ENCODE results near the gene SLIT3.

SLIT3 gene

DNA sequence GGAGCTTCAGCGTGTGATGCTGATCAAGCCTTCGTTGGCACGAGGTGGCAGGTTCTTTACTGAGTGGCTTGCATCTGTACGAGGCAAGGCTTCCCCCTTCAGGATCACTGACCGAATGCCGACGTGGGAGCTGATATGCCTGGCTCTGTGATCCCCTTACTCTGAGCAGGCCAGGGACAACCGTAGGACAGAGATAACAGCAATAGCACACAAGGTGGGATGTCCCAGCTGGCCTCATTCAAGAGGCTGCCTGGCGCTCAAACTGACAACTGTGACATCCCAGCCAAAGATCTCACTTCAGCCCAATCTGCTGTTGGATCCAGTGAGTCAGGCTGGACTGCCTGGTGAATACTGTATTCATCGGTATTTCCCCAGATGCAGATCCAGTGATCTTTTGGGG, 522.4 kb downstream of the SLIT3 start:
- no peak for FAIRE-seq

DNA sequence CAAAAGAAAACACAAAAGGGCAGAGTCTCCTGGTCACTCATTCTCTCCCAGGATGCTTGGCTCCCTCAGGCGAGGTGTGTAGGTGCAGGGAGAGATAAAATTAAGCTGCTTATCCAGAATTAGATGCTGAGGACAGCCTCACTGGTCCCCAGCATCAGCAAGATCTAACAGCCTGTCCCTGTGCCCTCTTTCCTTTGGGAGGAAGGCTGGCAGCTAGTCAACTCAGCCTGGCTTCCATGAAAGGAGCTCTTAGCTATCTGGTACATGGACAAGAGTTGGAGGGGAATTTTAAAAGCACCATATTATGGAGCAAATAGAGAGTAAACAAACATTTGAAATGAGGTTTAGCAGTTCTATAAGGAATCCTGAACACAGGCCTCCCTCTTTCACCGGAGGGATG, 523.3 kb downstream of the SLIT3 start:
- no peak for FAIRE-seq

DNA sequence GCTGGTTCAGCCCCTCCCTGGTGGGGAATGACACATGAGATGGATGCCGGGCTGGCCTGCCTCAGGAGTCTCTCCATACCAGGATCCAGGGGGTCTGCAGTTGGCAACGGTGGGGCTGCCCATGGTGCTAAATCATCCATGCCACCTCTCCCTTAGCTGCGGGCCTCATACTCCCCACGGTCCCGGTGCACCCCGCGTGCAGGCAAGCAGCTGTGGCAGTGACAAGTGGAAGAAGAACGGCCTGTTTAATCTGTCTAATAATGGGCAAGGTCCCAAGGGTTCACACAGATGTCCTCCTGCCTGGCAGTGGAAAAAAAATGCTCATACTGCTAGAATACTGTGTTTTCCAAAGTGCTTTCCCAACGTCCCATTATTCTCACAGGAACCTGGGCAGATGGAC, 524.9 kb downstream of the SLIT3 start:
- FAIRE-seq, result no peak

DNA sequence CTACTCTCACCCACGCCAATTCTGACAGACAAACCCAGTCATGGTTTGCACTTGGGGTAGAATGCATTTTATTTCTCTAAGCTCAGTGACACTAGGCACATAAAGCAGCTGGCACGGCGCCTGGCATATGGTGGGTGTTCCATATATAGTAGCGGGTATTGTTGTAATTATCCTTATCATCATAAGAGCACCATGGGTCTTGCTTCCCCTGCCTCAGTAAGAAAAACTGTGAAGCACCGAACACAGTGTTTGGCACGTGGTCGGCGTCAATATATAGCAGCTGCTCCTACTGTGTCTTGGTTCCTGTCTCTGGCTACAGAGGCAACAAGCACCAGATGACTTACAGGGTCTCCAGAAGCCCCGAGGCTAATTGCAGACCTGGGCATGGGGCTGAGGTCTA, 527.7 kb downstream of the SLIT3 start:
- no peak for FAIRE-seq

DNA sequence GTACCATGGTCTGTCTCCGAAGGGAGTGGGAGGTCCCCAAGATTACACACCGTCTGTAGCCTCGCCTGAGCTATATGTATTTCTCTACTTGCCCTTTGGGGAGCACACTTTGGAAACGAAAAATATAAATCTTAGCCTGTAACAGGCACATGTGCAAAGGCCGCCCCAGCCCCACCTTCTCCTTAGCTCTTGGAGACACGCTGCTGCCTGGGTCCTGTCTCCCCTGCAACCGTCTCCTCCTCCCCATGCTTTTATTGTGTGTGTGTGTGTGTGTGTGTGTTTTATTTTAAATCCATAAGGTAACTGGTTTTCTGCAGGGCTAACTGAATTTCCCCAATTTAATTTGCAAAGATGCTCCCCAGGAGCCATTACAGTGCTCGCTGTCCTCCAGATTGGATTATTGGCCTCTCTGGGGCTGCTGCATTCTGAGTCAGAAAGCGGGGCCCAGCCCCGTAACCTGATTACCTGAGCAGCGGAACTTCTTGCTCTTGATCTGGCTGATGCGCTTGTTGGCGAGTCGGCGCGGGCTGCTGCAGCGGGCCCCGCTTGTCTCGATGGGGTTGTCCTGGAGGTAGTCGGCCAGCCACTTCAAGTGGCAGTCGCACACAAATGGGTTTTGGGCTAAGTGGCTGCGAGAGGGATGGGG, 528.5 kb downstream of the SLIT3 start:
- FAIRE-seq, result no peak

DNA sequence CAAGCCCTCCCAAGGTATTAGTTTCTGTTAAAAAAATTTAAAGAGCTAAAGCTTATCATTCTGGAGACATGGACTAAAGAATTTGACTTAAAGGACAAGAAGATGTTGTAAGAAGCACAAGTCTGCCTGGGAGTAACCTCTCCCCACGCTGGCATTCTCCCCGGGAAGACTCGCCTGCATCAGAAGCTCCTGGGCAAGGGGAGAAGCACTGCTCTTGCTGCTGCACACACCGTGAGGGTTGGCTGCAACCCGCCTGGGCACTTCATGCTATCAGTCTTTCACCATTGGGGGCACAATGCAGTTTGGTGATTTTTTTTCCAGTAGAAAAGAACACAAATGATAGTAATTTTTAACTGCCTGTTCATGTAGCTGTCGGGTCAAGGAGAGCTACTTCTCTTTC, 529.3 kb downstream of the SLIT3 start:
- no peak for FAIRE-seq

DNA sequence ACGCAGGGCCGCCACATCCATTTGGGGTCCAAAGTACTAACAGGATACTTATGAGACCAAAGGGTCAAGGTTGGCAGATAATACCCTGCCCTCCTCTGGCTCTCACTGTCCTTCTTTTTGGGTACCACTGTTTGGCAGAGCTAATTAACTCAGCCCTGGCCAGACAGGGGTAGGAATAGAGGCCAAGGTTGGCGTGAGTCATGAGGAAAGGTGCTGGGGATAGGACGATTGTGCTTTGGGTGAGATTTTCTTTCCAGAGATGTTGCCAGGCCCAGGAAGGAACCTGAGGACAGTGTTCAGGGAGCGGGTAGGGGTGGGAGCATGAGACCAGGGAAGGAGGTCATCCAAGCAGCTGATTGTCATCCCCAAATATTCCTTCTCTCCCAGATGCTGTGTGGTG, 529.9 kb downstream of the SLIT3 start:
- FAIRE-seq, result no peak

DNA sequence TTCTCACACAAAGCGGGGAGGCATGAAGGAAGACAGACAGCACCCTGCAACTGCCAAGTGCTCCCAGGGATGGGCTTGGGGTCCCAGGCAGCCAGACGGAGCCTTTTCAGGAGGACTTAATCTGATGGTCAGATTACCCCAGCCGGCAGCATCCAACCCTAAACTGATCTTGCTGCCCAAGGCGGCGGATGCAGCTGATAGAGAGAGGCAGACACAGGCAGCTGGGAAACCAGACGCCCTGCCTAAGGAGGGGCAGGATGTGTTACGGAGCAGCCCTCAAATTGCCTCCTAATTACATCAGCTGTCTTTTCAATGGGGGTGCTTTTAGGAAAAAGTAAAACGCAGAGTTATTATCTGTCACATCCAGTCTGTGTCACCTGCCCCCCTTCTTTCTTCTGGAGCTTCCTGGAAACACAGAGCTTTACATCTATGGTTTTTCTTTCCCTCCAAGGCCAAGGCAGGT, 530.9 kb downstream of the SLIT3 start:
- no peak for FAIRE-seq

DNA sequence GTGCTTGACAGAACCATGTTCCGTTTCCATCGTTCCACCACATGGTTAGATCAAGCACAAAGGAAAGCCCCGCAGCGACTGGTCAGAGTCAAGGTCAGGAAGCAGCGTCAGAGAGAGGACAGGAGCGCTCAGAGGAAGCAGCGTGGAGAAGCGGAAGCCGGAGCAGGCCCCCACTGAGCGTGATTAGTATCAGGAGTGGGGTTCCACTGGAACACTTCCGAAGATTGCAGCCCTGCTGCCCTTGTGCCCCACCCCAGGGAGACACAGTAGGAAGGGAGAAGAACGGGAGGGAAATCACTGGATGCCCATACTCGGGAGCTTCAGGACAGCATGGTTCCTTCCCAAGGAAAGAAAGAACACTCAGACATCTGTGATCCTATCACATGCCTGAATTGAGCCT, 532.8 kb downstream of the SLIT3 start:
- FAIRE-seq, result no peak

DNA sequence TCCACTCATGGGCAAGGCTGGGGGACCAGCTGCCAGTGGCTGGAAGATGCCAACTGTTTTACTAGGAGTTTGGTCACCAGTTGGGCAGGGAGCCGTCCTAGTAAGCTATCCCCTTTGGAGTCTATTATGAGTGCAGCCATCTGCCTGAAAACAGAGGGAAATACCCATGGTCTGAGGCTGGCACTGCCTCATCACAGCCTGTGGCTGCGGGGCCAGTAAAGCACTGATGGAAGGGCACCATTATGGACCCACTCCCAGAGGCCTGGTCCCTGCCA, 534.6 kb downstream of the SLIT3 start:
- no peak for FAIRE-seq

DNA sequence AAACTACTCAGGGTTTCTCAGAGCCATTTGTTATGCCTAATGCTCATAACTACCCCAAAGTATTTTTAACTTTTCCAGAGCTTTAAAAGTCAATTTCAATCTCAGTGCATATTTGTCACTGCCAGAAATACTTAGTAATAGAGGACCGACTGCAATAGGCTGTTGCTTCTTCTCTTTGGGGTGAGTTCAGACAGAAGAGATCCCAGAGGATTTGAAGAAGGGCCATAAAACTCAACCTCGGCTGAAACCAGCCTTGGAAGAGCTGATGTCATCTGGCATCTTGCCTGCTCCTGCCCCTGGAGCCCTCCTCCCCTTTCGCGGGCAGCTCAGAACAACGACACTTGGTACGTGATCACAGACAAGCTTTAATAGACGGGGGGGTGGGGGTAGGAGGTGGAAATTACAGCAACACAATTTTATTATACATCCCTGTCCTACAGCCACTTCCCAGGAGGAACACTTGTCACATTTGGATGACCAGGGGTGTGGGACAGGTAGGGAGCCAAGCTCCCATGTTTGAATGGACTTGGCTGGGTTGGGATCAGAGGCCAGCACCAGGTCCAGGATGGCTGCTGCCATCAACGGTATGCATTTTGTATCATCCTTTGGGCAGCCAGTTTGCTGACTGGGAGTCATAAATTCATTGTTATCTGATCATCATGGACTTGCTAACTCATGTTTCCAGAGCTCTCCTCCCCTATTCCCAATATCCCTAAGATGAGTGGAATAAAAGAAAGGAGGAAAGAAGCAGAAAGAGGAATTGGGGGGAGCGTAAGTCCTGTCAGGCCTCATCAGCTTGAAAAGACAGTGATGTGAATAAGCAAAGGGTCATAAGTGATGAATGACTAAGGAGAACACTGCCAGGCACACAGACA, 535.2 kb downstream of the SLIT3 start:
- FAIRE-seq, result no peak

DNA sequence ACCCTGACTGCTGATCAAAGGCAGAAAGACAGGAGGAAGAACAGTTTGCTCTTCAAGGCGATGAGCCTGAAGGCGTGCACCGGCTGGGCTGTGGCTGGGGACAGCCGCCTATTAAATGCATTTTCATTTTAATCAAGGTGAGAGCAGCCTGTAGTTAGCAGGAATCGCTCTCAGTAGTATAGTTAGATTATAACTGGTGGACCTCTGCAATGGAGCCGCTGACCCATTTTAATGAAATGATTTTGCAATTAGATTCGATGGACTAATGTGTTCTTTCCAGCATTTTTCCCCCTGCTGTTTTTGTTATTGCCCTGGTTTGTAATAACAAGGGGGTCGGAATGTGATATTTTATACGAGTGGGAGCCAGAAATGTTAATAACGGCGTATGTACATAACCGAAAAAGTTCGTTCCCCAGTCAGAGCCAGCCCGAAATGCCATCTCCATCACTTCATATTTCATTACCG, 535.8 kb downstream of the SLIT3 start:
- no peak for FAIRE-seq

DNA sequence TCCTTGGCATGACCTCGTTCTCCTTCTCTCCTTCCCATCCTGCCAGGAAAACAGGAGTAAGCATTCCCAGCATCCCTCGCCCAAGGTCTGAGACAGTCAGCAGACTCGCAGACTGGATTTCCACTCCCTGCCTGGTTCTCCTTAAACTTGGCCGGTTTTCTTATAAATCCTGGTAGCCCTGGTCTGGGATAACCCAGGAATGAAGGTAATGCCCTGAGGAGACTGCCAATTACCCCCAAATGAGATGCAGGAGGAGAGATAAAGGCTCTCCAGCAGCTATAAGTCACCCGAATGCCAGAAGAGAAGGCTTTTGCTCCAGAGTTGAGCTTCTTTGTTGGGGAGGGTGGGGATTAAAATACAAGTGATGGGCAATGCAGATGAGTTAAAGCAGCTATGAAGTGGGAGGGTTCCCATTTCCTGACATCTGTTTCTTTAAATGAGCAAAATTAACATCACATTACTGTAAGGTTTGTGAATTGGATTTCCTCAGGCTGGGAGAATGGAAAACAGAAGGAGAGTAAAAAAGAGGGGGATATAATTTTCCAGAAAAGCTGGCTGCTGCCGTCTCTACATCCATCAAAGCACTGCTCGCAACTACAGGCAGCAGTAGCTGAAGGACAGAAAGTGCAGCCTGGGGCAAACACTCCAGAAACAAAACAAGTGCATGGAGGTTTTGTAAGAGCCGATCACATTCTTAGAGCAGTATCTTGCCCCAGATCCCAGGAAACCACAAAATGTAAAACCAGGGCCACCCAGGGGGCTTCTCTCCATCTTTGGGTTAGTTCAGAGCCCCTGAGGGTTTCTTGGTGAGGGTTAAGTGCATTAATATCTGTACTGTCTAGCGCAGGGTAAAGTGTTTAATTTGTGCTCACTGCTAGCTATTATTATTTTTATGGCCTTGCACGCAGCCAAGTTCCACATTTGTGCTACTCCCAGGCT, 544.2 kb downstream of the SLIT3 start:
- no peak for FAIRE-seq

DNA sequence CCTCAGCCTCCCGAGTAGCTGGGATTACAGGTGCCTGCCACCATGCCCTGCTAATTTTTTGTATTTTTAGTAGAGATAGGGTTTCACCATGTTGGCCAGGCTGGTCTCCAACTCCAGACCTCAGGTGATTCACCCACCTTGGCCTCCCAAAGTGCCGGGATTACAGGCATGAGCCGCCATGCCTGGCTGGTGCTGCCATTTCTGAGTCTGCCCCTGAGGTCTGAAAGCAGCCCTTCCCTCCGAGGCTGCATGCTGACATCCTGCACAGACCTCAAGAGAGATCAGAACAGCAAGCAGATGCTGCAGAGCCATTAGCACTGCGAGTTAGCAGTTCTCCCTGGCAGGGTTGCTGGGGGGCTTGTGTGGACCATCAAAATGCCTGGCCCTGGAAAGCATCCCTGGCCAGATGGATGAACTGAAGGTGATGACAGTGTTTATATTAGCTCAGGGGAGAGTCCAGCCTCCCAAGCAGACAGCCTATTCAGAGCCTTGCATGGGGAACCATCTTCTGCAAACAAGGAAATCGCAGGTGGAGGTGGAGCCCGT, 545.3 kb downstream of the SLIT3 start:
- FAIRE-seq, result no peak

DNA sequence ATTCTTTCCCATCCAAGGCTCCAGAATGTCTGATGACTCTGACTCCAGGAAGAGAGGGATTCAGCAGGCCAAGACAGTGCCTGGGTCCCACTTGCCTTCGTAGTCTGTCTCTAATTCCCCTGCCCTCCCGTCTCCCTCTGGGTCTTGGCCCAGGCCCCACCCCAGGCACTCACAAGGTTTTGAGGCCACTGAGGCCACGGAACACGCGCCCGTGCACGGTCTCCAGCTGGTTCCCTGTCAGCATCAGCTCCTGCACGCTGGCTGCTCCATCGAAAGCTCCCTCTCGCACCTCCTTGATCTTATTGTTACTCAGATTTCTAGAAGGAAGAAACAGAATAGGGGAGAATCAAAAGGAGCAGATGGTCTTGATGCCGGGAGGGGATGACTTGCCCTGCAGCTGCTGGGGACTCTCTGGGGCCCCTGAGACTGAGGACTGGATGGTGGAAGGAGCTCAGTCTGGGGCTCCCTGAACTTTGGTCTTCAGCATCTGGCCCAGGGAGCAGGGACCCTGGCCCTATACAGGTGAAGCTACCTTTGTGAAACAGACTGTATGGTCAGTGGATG, 547.2 kb downstream of the SLIT3 start:
- no peak for FAIRE-seq

DNA sequence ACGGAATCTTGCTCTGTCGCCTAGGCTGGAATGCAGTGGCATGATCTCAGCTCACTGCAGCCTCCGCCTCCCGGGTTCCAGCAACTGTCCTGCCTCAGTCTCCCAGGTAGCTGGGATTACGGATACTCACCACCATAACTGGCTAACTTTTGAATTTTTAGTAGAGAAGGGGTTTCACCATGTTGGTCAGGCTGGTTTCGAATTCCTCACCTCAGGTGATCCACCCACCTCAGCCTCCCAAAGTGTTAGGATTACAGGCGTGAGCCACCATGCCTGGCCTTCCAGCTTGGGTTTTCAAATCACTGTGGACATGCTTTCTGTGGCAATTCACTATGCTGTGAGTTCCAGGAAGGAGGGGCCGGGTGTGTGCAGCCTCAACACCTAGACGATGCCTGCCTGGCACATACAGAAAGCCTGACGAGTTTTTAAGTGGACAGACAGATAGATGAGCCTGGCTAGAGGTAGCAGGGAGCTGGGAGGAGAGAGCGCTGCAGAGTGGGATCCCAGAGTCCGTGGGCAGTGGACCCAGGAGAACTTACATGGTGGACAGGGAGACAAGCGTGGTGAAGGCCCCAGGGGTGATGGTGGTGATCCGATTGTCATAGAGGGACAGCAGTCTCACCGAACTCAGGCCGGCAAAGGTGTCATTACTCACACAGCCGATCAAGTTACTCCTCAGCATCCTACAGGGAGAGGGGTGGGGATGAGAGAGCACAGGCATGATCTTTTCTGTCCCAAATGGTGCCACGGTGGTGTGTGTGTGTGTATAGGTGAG, 548.3 kb downstream of the SLIT3 start:
- FAIRE-seq, result no peak

DNA sequence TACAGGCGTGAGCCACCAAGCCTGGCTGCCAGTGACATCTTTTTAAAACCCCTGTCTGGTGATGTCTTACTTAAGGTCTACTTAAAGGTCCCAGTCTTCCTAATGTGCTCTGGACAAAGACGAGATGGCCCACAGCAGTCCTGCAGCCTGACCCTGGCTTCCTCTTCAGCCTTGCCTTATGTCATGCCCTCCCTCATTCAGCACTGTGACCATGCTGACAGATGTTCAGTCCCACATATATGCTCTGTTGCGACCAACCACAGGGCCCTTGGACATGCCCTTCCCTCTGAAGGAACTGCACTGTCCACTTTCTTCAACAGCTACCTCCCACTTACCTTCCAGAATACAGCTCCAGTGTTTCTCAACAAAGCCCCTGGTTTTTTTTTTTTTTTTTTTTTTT, 548.9 kb downstream of the SLIT3 start:
- no peak for FAIRE-seq

DNA sequence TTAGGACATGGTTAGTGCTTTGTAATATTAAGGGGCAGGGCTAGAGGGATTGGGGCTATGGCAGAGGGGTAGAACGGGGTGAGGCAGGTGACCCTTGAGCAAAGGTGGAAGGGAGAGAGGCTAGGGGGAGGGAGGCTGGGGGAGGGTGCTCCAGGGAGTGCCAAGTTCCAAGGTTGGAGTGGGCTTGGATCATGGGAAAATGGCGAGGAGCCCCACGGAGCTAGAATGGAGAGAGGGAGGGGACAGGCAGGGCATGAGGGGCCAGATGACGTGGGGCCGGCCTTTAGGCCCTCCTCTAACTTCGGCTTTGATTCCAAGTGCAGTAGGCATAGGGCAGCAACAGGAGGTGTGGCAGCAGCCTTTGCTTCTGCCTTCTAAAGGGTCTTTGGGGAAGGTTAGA, 550.0 kb downstream of the SLIT3 start:
- FAIRE-seq, result no peak

DNA sequence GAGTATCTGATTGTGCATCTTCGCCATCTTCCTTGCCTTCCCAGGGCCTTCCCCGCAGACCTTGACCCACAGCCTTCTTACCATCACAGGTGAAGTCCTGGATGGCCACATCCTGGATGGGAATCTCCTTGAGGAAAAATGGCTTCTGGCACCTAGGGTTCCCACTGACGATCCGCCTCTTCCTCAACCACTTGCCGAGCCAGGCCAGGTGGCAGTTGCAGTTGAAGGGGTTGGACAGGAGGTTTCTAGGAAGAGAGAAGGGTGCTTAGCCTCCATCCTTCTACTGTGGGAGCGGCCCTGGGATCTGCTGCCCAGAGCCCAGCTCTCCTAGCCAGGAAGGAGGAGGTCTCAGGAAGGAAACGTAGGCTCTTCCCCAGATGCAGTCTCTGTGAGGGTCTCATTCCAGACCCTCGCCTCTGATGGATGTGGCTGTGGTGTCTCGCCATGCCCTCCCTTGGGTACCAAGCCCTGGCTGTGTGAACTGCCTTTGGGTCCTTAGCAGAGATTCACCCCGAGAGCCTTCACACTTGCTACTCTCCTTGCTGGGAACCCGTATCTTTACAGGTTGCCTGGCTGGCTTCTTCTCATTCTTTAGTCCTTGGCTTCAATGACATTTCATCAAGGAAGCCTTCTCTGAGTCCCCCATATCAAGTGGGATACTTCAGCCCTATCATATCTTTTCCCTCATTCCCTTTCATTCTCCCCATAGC, 551.4 kb downstream of the SLIT3 start:
- FAIRE-seq, result no peak

DNA sequence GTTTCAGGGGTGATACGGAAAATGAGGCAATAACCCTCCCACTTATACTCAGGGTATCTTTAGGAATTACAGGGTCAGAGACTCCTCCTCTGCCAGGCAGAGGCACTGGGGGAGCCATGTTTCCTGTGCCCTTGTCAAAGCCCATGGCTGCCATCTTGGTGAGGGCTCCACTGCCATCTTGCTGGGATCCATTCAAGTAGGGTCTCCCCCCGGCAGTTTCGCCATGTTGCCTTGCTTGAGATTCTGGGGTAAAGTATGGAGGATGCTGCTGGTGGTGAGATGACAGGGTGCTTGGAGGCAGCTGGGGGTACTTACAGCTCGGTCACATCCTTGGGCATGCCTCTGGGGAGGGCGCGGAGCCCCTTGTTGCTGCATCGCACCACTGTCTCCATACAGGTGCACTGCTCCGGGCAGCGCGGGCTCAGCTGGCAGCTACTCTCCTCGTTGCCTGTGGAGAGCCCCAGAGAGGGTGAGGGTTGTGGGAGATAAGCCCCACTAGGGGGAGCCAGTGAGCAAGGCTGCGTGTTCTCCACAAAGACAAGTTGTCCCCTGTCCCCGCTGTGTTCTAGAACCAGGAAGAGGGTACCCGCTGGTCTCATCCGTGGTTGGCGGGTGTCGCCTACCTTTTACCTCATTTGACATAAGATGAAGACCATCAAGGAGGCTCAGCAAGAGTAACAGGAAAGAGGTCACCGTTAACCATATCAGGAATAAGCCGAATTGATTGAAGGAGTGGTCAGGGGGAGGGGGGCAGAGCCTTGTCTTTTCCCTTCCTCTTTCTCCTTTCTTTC, 552.8 kb downstream of the SLIT3 start:
- no peak for FAIRE-seq
